Panc1 (cell line): Measurements from ENCODE around the gene TEF.

Experiments
- SIN3A ChIP-seq: IDR thresholded peaks from 2 replicates; pipeline ENCODE4 v1.6.1; 2012; ENCODE audit warnings: low read depth, mild to moderate bottlenecking, low read length, moderate library complexity, borderline replicate concordance; ENCODE audit not compliant: insufficient read depth
- TF ChIP-seq, protein P1 (sequence below): fragments of 450-650 bp; IDR thresholded peaks from 2 replicates; pipeline ENCODE4 v1.5.1; 2017; ENCODE audit warnings: mild to moderate bottlenecking

DNA sequence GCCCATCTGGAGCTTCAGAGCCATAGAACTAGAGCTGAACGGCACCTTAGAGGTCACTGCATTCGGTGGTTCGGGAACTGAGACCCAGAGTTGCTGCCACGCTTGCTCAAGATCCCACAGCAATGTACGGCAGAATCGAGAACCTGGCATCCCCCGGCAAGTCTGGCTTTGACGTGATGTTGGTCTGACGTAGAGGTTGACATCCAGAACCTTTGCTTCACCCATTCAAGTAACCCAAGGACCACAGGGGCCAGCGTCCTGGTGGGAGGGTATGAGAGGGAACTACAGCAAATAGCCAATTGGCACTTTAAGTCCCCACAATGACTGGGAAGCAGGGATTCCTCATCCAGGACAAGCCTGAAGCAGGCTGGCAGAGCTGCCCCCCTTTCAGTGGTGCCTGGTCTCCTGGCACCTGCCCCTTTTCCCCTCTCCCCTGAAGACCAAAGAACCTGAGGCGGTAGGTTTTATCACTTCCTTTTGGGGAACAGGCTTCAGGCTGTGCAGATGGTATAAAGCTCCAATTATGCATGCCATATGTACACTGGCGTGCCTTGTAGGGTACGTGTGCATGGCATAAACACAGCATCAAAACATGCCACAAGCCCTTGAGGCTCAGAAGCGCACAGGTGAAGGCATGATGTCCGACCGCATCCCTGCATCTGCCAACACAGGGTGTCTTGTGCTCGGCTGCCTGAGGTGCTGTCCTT is 15.3 kb upstream of the TEF start:
- TF ChIP-seq SIN3A, result no peak
- TF ChIP-seq, protein P1, sequence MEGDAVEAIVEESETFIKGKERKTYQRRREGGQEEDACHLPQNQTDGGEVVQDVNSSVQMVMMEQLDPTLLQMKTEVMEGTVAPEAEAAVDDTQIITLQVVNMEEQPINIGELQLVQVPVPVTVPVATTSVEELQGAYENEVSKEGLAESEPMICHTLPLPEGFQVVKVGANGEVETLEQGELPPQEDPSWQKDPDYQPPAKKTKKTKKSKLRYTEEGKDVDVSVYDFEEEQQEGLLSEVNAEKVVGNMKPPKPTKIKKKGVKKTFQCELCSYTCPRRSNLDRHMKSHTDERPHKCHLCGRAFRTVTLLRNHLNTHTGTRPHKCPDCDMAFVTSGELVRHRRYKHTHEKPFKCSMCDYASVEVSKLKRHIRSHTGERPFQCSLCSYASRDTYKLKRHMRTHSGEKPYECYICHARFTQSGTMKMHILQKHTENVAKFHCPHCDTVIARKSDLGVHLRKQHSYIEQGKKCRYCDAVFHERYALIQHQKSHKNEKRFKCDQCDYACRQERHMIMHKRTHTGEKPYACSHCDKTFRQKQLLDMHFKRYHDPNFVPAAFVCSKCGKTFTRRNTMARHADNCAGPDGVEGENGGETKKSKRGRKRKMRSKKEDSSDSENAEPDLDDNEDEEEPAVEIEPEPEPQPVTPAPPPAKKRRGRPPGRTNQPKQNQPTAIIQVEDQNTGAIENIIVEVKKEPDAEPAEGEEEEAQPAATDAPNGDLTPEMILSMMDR, result no peak
